Activated CD8-positive, alpha-beta memory T cell treated with anti-CD3 and anti-CD28 coated beads for 4 hours (primary cell): ENCODE results near the gene UBE2K.
"Not testable (repeated sequence)": the region's sequence is repeated elsewhere in the genome, so short reads cannot be mapped to it uniquely, and the experiment has no call there.

Source experiments
- DNase-seq, 2 donors: peaks; one replicate each; pipeline ENCODE4 v3.0.0-alpha.2; 2020; ENCODE audit warnings: low read depth in 2 of 2

The UBE2K gene

DNA sequence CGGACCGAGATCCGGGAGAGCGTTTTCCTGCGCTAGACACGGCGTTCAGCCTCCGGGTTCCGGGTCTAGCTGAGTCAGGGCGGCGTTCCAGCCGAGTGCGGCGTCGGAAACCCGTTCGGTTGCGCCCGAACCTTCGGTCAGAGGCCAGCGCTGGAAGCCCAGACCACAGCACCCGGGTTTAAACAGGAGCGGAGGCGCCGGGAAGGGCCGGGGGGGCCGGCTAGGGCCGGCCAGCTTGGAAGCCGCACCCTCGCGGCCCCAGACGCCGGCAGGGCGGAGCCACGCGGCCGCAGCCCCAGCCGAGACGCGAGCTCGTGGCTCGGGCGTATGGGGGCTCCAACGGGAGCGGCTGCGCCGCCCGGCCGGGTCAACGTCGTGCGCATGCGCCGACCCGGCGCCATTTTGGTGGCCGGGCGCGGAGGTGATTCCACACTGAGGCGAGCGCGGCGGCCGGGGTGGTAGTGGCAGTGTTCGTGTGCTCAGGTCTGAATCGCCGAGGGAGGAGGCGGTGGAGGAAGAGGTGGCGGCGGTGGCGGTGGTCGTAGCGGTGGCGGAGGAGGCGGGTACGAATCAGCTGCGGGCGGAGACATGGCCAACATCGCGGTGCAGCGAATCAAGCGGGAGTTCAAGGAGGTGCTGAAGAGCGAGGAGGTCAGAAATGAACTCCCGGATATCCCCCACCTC lies at the start of gene UBE2K:
Gene UBE2K (plus strand): TSS at position 397 of the 684 bp plus-strand sequence. CDS start 192 bp downstream, at position 589.
- peak; percentile 75 to 80 for DNase-seq

DNA sequence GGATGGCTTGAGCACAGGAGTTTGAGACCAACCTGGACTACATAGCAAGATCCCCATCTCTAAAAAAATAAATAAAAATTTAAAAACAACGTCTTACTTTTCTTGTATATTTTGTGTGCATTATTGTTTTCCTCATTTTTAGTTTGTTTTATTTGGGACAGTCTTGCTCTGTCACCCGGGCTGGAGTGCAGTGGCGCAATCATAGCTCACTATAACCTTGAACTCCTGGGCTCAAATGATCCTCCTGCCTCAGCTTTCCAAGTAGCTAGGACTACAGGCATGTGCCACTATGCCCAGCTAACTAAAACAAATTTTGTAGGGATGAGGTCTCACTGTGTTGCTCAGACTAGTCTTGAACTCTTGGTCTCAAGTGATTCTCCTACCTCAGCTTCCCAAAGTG lies 49.7 kb upstream of the UBE2K start:
- no peak for DNase-seq

GRCh38 chr4:39648827-39649558 lies 48.9 kb upstream of the UBE2K start:
- no peak for DNase-seq

DNA sequence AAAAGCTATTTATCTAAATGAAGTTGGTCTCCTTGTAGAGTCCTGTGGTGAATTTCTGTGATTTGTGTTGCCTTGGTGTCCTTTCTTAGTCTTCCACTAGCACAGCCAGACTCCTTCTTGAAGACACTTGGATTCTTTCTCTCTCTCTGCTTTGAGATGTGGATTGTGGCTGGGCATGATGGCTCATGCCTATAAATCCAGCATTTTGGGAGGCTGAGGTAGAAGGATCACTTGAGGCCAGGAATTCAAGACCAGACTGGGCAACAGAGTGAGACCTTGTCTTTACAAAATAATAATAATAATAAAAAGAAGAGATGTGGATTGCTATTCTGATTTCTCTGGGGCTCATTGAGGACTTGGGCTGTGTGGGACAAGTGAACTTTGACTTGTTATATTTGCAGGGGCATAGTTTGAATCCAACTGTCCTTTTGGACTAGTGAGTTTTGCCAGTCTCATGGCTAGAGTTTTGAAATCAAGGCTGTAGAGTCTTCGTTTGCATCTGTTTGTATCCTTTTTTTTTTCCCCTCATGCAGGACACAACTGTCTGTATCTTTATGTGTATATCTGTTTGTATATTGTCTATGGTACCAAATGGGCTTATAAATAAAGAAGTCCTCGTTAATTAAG lies 48.2 kb upstream of the UBE2K start:
- DNase-seq = no peak

DNA sequence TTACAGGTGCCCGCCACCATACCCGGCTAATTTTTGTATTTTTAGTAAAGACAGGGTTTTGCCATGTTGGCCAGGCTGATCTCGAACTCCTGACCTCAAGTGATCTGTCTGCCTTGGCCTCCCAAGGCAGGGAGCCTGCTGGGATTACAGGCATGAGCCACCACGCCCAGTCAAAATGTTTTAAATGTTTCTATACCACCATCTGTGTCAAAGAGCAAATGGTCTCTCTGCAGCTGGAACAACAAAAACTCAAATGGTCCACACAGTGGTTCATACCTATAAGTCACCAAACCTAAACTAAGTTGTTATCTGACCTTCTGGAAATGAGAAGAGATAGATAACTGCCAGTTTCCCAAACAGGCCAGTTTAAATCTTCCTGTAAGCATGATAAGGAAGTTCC lies 46.4 kb upstream of the UBE2K start:
- DNase-seq = not testable (repeated sequence)

DNA sequence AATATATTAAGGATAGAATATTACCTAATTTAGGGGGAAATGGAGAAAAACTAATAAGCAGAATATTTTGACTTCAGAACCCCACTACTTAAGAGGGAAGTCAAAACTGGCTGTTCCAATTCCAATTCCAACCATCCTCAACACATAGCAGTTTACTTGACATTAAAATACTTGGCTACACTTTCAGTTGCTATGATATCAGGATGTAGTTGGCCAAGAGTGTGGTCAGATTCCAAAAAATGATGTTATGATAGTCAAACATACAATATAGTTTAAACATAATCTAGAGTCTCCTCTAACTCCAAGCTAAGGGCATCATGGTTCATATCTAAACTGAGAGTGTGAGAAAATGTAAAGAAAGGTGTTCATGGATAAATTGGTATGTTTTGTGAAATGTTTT lies 42.7 kb upstream of the UBE2K start:
- no peak for DNase-seq

DNA sequence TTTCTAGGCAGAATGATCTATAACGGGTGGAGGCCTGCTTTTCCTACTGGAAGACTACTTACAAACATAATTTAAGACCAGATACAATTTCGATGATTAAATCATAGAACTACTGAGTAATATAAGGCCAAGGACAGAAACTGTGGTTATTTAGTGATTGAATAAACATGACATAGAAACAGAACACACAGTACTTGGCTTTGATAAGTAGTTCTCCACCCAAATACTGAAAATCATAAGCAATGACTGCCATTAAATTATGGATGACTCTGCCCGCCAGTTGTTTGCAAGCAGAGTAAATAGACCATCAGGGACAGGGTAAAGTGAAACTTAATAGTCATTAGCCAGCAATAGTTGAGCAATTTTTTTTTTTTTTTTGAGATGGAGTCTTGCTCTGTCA lies 42.1 kb upstream of the UBE2K start:
- no peak for DNase-seq

GRCh38 chr4:39656638-39657037 lies 41.3 kb upstream of the UBE2K start:
- not testable (repeated sequence) for DNase-seq

DNA sequence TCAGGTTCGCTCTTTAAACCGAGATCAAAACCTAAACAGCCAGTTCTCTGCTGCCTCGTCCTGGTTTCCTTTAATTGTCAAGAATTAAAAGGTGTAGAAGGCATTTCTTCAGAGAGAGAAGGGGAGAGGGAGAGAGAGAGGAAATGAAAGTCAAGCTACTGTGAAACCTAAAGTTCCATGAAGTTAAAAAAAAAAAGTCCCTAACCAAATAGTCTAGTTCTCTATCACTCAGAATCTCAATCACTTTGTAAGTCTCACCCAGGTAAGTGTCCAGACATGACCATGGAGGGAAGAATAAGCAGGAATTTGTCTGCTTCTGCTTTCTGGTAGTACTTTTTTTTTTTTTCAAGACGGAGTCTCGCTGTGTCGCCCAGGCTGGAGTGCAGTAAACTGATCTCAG lies 40.5 kb upstream of the UBE2K start:
- DNase-seq = no peak

DNA sequence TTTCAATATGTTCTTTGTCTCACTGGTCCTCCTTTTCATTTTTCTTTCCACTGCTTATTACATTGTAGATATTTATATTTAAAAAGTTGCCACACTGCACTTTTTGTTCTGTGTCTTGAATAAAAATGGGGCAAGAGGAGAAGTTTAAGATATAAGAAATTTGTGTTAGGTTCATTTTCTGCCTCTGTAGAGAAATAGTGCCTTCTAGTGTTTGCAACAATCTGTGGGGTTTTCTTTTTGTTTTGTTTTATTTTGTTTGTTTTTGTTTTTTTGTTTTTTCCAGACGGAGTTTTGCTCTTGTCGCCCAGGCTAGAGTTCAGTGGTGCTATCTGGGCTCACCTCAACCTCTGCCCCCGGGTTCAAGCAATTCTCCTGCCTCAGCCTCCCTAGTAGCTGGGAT lies 39.2 kb upstream of the UBE2K start:
- no peak for DNase-seq

- no peak for DNase-seq
Measured at GRCh38 chr4:39660045-39660444, 37.9 kb upstream of the UBE2K start.

GRCh38 chr4:39660757-39661156 lies 37.2 kb upstream of the UBE2K start:
- DNase-seq = no peak

- no peak for DNase-seq
Measured at GRCh38 chr4:39662683-39663082, 35.3 kb upstream of the UBE2K start.

- no peak for DNase-seq
Measured at GRCh38 chr4:39664828-39665731, 32.9 kb upstream of the UBE2K start.

- DNase-seq = no peak
Measured at GRCh38 chr4:39667706-39668105, 30.2 kb upstream of the UBE2K start.

DNA sequence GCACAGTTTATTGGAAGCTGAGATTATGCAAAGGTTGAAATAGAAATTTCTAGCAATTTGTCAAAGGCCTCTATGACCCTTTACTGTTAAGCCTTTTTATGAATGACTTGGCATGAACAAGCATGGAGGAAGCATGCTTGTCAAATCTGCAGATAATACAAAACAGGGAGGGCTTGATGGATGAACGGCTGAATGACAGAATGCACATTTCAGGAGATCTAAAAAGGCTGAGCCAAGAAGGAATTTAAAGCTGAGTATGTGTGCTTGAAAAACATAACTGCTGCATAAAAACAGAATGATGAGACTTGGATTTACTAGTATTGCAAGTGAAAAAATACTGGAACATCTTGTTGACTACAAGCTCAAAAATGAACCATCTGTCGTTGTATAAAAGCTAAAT lies 29.0 kb upstream of the UBE2K start:
- DNase-seq = no peak

DNA sequence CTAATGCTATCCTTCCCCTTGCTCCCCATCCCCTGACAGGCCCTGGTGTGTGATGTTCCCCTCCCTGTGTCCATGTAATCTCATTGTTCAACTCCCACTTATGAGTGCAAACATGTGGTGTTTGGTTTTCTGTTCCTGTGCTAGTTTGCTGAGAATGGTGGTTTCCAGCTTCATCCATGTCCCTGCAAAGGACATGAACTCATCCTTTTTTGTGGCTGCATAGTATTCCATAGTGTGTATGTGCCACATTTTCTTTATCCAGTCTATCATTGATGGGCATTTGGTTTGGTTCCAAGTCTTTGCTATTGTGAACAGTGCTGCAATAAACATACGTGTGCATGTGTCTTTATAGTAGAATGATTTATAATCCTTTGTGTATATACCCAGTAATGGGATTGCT lies 27.6 kb upstream of the UBE2K start:
- not testable (repeated sequence) for DNase-seq

- DNase-seq = not testable (repeated sequence)
Measured at GRCh38 chr4:39675681-39676080, 22.3 kb upstream of the UBE2K start.

GRCh38 chr4:39681003-39681402 lies 16.9 kb upstream of the UBE2K start:
- not testable (repeated sequence) for DNase-seq

DNA sequence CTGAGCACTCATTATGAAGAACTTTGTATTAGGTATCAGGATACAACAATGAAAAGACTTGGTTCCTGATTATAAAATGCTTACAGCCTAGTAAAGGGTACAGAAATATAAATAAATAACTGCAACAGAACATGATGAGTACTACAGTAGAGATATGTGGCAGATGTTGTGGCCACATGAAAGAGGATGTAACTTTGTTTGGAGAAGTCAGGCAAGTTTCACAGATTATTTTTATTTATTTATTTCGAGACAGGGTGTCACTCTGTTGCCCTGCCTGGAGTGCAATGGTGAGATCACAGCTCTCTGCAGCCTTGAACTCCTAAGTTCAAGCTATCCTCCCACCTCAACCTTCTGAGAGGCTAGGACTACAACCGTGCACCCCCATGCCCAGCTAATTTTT lies 15.8 kb upstream of the UBE2K start:
- DNase-seq = no peak

DNA sequence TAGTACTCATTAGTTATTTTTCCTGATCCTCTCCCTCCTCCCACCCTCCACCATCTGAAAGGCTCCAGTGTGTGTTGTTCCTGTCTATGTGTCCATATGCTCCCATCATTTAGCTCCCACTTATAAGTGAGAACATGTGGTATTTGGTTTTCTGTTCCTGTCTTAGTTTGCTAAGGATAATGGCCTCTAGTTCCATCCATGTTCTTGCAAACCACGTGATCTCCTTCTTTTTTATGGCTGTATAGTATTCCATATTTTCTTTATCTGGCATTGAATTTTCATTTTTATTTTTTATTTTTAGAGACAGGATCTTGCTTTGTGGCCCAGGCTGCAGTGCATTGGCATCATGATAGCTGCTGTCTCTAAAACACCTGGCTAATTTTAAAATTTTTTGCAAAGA lies 11.9 kb upstream of the UBE2K start:
- no peak for DNase-seq

GRCh38 chr4:39687014-39687413 lies 10.9 kb upstream of the UBE2K start:
- no peak for DNase-seq
